Common myeloid progenitor, CD34-positive (primary cell): ENCODE data around the gene PKNOX2.

Source experiments
- CTCF ChIA-PET: fragments of 350-600 bp; sonication (Branson Sonifier 250); formaldehyde crosslinking; loops from one replicate; lab custom pipeline; 2021; ENCODE audit warnings: antibody characterized with exemption; lab: Charles Lee
- POLR2A ChIA-PET: fragments of 350-600 bp; sonication (Branson Sonifier 250); formaldehyde crosslinking; loops from one replicate; lab custom pipeline; 2021; ENCODE audit warnings: antibody characterized with exemption; lab: Charles Lee
- DNase-seq, 3 donors: peaks; one replicate each; pipeline versions ENCODE4 v3.0.0 to v3.0.0-alpha.2; 2013
- H3K27ac ChIP-seq, 2 experiments: 1 replicate in 1 of 2; 2 replicates in 1 of 2; pipeline ENCODE4 v1.7.0; 2013; ENCODE audit warnings: inconsistent platforms in 2 of 2, low read length in 2 of 2, mild to moderate bottlenecking in 2 of 2, low read depth in 1 of 2, moderate library complexity in 1 of 2; ENCODE audit not compliant: severe bottlenecking in 2 of 2, insufficient read depth in 1 of 2, poor library complexity in 1 of 2
- H3K27me3 ChIP-seq, 5 experiments: replicated peaks in 2 of 5; 1 replicate in 3 of 5; 2 replicates in 2 of 5; pipeline versions ENCODE4 v1.6.1 to v1.7.0; 2013; ENCODE audit warnings: low read length in 4 of 5, mild to moderate bottlenecking in 2 of 5, moderate library complexity in 2 of 5, inconsistent platforms in 1 of 5; ENCODE audit not compliant: insufficient read depth in 5 of 5, control insufficient read depth in 4 of 5
- H3K36me3 ChIP-seq, 4 experiments: 1 replicate in 2 of 4; 2 replicates in 2 of 4; pipeline versions ENCODE4 v1.6.1 to v1.7.0; 2013; ENCODE audit warnings: low read length in 3 of 4, control low read depth in 1 of 4, mild to moderate bottlenecking in 1 of 4; ENCODE audit not compliant: control insufficient read depth in 4 of 4, insufficient read depth in 4 of 4
- H3K4me1 ChIP-seq, 4 experiments: 1 replicate in 3 of 4; 2 replicates in 1 of 4; pipeline versions ENCODE4 v1.6.1 to v1.7.1; 2013; ENCODE audit warnings: low read length in 3 of 4, mild to moderate bottlenecking in 3 of 4, control low read depth in 1 of 4, inconsistent platforms in 1 of 4, moderate library complexity in 1 of 4; ENCODE audit not compliant: control insufficient read depth in 4 of 4, insufficient read depth in 4 of 4; ENCODE audit errors: control extremely low read depth in 1 of 4
- H3K4me3 ChIP-seq, 7 experiments: 1 replicate in 4 of 7; 2 replicates in 3 of 7; pipeline versions ENCODE4 v1.5.1 to v1.7.0; 2013; ENCODE audit warnings: mild to moderate bottlenecking in 7 of 7, low read length in 6 of 7, moderate library complexity in 6 of 7, inconsistent platforms in 2 of 7, low read depth in 2 of 7, control low read depth in 1 of 7; ENCODE audit not compliant: insufficient read depth in 4 of 7, control insufficient read depth in 1 of 7; ENCODE audit errors: extremely low read depth in 1 of 7
- H3K9me3 ChIP-seq, 5 experiments: 1 replicate in 4 of 5; 2 replicates in 1 of 5; pipeline versions ENCODE4 v1.6.1 to v1.7.1; 2013; ENCODE audit warnings: low read length in 4 of 5, mild to moderate bottlenecking in 2 of 5, inconsistent platforms in 1 of 5, low read depth in 1 of 5, moderate library complexity in 1 of 5; ENCODE audit not compliant: control insufficient read depth in 4 of 5, insufficient read depth in 2 of 5; ENCODE audit errors: control extremely low read depth in 1 of 5
- WGBS: methylation state at CpG from one replicate; pipeline ENCODE4 v1.1.5; 2013; ENCODE audit not compliant: insufficient coverage; 5-methylcytosine and 5-hydroxymethylcytosine counted together

The PKNOX2 gene

GRCh38 chr11:125286486-125286885 lies 121.9 kb downstream of the PKNOX2 start:
- no peak overlapping the region for H3K4me3 ChIP-seq
- peaks cover 0 to 2% (median 0%) of the 10 kb centered on the region in 5 experiments for H3K9me3 ChIP-seq
- CTCF ChIA-PET: no interaction called here
- POLR2A ChIA-PET: no interaction called here
- WGBS: 96% methylated on average over 7 of the region's 8 CpGs
- H3K36me3 ChIP-seq: no peaks in the 10 kb centered on the region
- H3K27me3 ChIP-seq: peaks cover 0 to 23% (median 5%) of the 10 kb centered on the region in 5 experiments
- no peaks in the 10 kb centered on the region for H3K4me1 ChIP-seq
- H3K27ac ChIP-seq: no peak overlapping the region
- no peak for DNase-seq

DNA sequence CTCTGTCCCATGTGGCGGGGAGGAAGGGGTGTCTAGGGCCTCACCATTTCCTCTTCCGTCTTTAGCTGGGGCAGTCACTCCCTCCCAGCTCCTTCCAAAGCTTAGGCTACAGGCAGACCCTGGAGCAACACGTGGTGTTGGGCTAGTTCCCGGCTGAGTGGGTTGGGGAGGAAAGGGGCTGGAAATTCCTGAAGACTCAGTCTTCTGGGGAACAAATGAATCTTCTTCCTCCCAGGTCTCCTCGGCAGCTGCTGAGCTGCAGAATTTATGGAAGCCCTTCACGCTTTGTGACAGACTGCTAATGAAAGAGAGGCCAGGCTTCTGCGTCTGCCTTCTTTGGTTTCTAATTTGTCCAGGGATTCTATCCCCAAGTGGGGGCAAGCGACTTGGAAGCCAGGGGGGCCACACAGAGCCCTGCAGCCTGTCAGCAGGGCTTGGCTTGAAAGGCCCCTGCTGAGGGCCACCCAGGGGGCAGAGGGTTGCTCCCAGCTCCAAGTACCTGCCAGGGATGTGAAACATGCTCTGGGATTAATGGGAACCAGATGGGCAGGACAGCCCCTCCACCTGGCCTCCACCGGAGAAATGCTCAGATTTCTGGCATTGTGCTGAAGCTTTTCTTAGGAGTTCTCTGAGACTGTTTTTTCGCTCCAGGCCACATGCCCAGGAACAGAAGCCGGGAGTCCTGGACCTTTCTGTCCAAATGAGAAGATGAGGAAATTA lies 123.1 kb downstream of the PKNOX2 start:
- WGBS: 81% methylated on average over 11 of the region's 11 CpGs
- Histone ChIP-seq H3K9me3 (peaks cover 0 to 2% (median 0%) of the 10 kb centered on the region in 5 experiments), H3K4me1 (no peaks in the 10 kb centered on the region), H3K36me3 (no peaks in the 10 kb centered on the region), H3K27me3 (peaks cover 0 to 28% (median 7%) of the 10 kb centered on the region in 5 experiments), H3K4me3 (no peak overlapping the region), H3K27ac (no peak overlapping the region)
- ChIA-PET POLR2A (no interaction called here), CTCF (no interaction called here)
- DNase-seq: no peak

- POLR2A ChIA-PET: no interaction called here
- Histone ChIP-seq H3K4me3 (no peak overlapping the region), H3K4me1 (no peaks in the 10 kb centered on the region), H3K9me3 (peaks cover 0 to 2% (median 0%) of the 10 kb centered on the region in 5 experiments), H3K27ac (no peak overlapping the region), H3K36me3 (no peaks in the 10 kb centered on the region), H3K27me3 (peaks cover 0 to 36% (median 9%) of the 10 kb centered on the region in 5 experiments)
- WGBS: 65% methylated on average over 4 of the region's 9 CpGs
- CTCF ChIA-PET: no interaction called here
- no peak for DNase-seq
Measured at GRCh38 chr11:125289419-125290098, 125.0 kb downstream of the PKNOX2 start.

DNA sequence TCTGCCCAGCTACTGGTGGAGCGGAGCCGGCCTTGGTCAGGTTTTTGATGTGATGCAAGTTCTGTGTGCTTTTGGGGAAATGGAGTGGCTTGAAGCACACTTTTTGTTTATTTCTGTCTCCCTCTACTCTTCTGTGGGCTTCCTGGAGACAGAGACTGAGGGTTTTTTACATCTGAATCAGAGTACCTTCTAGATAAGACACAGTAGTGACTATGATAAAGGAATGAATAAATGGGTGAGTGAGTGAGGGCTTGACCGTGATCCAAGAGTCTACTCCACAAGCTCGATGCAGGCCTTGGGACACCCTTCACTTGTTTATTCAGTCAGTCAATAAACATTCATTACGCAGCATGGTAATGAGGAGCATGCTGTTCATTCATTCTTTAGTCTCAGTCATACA lies 125.7 kb downstream of the PKNOX2 start:
- no peak for DNase-seq
- Histone ChIP-seq H3K27me3 (peaks cover 0 to 43% (median 9%) of the 10 kb centered on the region in 5 experiments), H3K4me1 (no peaks in the 10 kb centered on the region), H3K4me3 (no peak overlapping the region), H3K27ac (no peak overlapping the region), H3K9me3 (peaks cover 0 to 2% (median 0%) of the 10 kb centered on the region in 5 experiments), H3K36me3 (no peaks in the 10 kb centered on the region)
- 100% methylated on average over 1 of the region's 5 CpGs for WGBS
- POLR2A ChIA-PET: no interaction called here
- CTCF ChIA-PET: no interaction called here

GRCh38 chr11:125292100-125292499 lies 127.5 kb downstream of the PKNOX2 start:
- 90% methylated on average over 5 of the region's 6 CpGs for WGBS
- Histone ChIP-seq H3K27me3 (peaks cover 0 to 51% (median 6%) of the 10 kb centered on the region in 5 experiments), H3K27ac (no peak overlapping the region), H3K36me3 (no peaks in the 10 kb centered on the region), H3K4me1 (no peaks in the 10 kb centered on the region), H3K9me3 (peaks cover 0 to 2% (median 0%) of the 10 kb centered on the region in 5 experiments), H3K4me3 (no peak overlapping the region)
- CTCF ChIA-PET: no interaction called here
- POLR2A ChIA-PET: no interaction called here
- no peak for DNase-seq

GRCh38 chr11:125293596-125293995 lies 129.0 kb downstream of the PKNOX2 start:
- Histone ChIP-seq H3K36me3 (no peaks in the 10 kb centered on the region), H3K4me3 (no peak overlapping the region), H3K9me3 (peaks cover 0 to 2% (median 0%) of the 10 kb centered on the region in 5 experiments), H3K27me3 (peaks cover 0 to 48% (median 6%) of the 10 kb centered on the region in 5 experiments), H3K4me1 (no peaks in the 10 kb centered on the region), H3K27ac (no peak overlapping the region)
- WGBS: 95% methylated on average over 2 of the region's 5 CpGs
- no peak for DNase-seq
- ChIA-PET POLR2A (no interaction called here), CTCF (no interaction called here)

GRCh38 chr11:125295931-125296330 lies 131.4 kb downstream of the PKNOX2 start:
- CTCF ChIA-PET: no interaction called here
- Histone ChIP-seq H3K36me3 (no peaks in the 10 kb centered on the region), H3K4me1 (no peaks in the 10 kb centered on the region), H3K9me3 (peaks cover 0 to 1% (median 0%) of the 10 kb centered on the region in 5 experiments), H3K27me3 (peaks cover 0 to 35% (median 3%) of the 10 kb centered on the region in 5 experiments), H3K27ac (no peak overlapping the region), H3K4me3 (no peak overlapping the region)
- no peak for DNase-seq
- POLR2A ChIA-PET: no interaction called here
- WGBS: 86% methylated on average over 6 of the region's 6 CpGs
